SK-MEL-5 (cell line): Measurements from ENCODE around the gene RABGGTB. TPM values are rescaled to one million over a fixed set of nuclear protein-coding genes. Genes with fewer than 3 reads are reported as not detected.
"Not testable (repeated sequence)": the region's sequence is repeated elsewhere in the genome, so short reads cannot be mapped to it uniquely, and the experiment has no call there.

ENCODE experiments used
- DNase-seq: peaks from one replicate; pipeline ENCODE4 v3.0.0-alpha.2; 2016; ENCODE audit warnings: low read depth, low spot score
- in situ Hi-C: cut with HindIII; loops from 2 replicates; pipeline ENCODE4 v1.10.0; 2016; ENCODE audit warnings: low sequenced_read_pairs, high pct_unique_total_duplicates, low pct_unique_long_range_greater_than_20kb
- total RNA-seq: library from RNA; depleted of rRNA; stranded (reverse); fragments of >200 nt; shearing (Covaris generic); gene quantifications from 2 replicates; pipeline ENCODE4 v1.2.3, GENCODE V29; 2014

Gene RABGGTB
- total RNA-seq, 1 experiment from 2014 or later: 173 TPM

GRCh38 chr1:75789988-75790387, 3.9 kb downstream of the RABGGTB start:
- DNase-seq: no peak
- in situ Hi-C loops: no loop called here

GRCh38 chr1:75791022-75791421, 5.0 kb downstream of the RABGGTB start:
- DNase-seq: no peak
- in situ Hi-C loops: no loop called here

GRCh38 chr1:75792091-75792490, 6.0 kb downstream of the RABGGTB start:
- in situ Hi-C loops: no loop called here
- no peak for DNase-seq

GRCh38 chr1:75794382-75794781, 8.3 kb downstream of the RABGGTB start:
- in situ Hi-C loops: no loop called here
- no peak for DNase-seq

GRCh38 chr1:75795703-75796193, 9.7 kb downstream of the RABGGTB start:
- in situ Hi-C loops: no loop called here

GRCh38 chr1:75796376-75797272, 10.6 kb downstream of the RABGGTB start, which contains the start of gene MSH4:
TSS of gene MSH4 (plus strand) at chr1:75796882. CDS start at chr1:75796986, 104 bp downstream.
- in situ Hi-C loops: no loop called here
- peak; percentile 41 for DNase-seq

More at GRCh38 chr1:75795703-75796193, 9.7 kb downstream of the RABGGTB start:
- peak; percentile 8 for DNase-seq

- no peak for DNase-seq
- in situ Hi-C loops: no loop called here
Observed at GRCh38 chr1:75797273-75797588, 11.2 kb downstream of the RABGGTB start.

- no peak for DNase-seq
- in situ Hi-C loops: no loop called here
Observed at GRCh38 chr1:75797606-75798216, 11.7 kb downstream of the RABGGTB start.

GRCh38 chr1:75801480-75801879, 15.4 kb downstream of the RABGGTB start:
- in situ Hi-C loops, DNase-seq: not testable (repeated sequence)

GRCh38 chr1:75808921-75809320, 22.9 kb downstream of the RABGGTB start:
- no peak for DNase-seq
- in situ Hi-C loops: no loop called here

GRCh38 chr1:75810113-75810512, 24.1 kb downstream of the RABGGTB start:
- in situ Hi-C loops, DNase-seq: not testable (repeated sequence)

GRCh38 chr1:75811211-75811981, 25.3 kb downstream of the RABGGTB start:
- in situ Hi-C loops: no loop called here
- no peak for DNase-seq

GRCh38 chr1:75812065-75812464, 26.0 kb downstream of the RABGGTB start:
- in situ Hi-C loops: no loop called here
- DNase-seq: no peak

- in situ Hi-C loops, DNase-seq: not testable (repeated sequence)
Observed at GRCh38 chr1:75823596-75823995, 37.5 kb downstream of the RABGGTB start.

- no peak for DNase-seq
- in situ Hi-C loops: no loop called here
Observed at GRCh38 chr1:75836528-75837100, 50.6 kb downstream of the RABGGTB start.

- in situ Hi-C loops: no loop called here
- DNase-seq: no peak
Observed at GRCh38 chr1:75838079-75838478, 52.0 kb downstream of the RABGGTB start.

- in situ Hi-C loops: no loop called here
- peak; percentile 89 for DNase-seq
Observed at GRCh38 chr1:75841421-75841820, 55.4 kb downstream of the RABGGTB start.
